Measurements from ENCODE around the gene SMYD3. TPM values are rescaled to one million over a fixed set of nuclear protein-coding genes. Genes with fewer than 3 reads are reported as not detected.

SMYD3 gene
- total RNA-seq, 1 experiment from 2014 or later, result 29.6 TPM

- Histone ChIP-seq H3K4me1 (replicated peaks; ENCODE audit: insufficient read depth) (no peaks in the 10 kb centered on the region), H3K9me2 (ENCODE audit: insufficient read depth) (no peaks in the 10 kb centered on the region), H2AFZ (no peak overlapping the region), H3K4me3 (no peak overlapping the region), H3F3A (ENCODE audit: insufficient read depth, low read depth) (no peaks in the 10 kb centered on the region), H3K27ac (no peak overlapping the region), H3K9me3 (ENCODE audit: insufficient read depth, low read depth) (no peaks in the 10 kb centered on the region), H3K36me3 (ENCODE audit: low read depth) (no peaks in the 10 kb centered on the region), H3K4me2 (no peak overlapping the region), H3K79me2 (ENCODE audit: low read depth) (no peaks in the 10 kb centered on the region), H3K27me3 (ENCODE audit: insufficient read depth, low read depth) (no peaks in the 10 kb centered on the region), H4K20me1 (ENCODE audit: insufficient read depth) (no peaks in the 10 kb centered on the region)
- intact Hi-C loops (cut with micrococcal nuclease; ENCODE audit: unreplicated experiment), result no loop called here
- TF ChIP-seq EZH2 (IDR thresholded peaks at IDR 0.05; ENCODE audit: low read depth) (no peak), CTCF (conservative IDR thresholded peaks at IDR 0.05) (no peak)
- no peak for DNase-seq
- BruUV-seq (replicated peaks), result no TSS peak
- CTCF ChIA-PET, result no interaction called here
- POLR2A ChIA-PET (ENCODE audit: unreplicated experiment), result no interaction called here
Measured at GRCh38 chr1:246037832-246038231, 469.2 kb downstream of the SMYD3 start.

DNA sequence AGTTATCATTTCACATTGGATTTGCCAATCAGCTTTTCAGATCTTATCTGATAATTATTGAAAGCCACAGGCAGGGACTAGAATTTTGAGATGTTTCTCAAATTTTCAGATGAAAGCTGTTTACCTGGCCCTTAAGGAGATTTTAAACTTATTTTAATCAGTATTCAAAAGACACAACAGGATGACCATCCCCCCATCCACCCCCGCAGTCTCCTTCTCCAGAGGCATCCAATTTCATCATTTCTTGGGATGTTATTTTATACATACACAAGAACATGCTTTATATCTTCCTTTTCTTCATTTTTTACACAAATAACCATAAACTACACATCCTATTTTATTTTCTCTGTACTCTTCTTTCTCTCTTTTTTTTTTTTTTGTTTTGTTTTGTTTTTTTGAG lies 470.9 kb downstream of the SMYD3 start:
- no peak for TF ChIP-seq EZH2 (IDR thresholded peaks at IDR 0.05; ENCODE audit: low read depth)
- no peak for TF ChIP-seq CTCF (conservative IDR thresholded peaks at IDR 0.05)
- Histone ChIP-seq H3K9me3 (ENCODE audit: insufficient read depth, low read depth) (no peaks in the 10 kb centered on the region), H3K9me2 (ENCODE audit: insufficient read depth) (no peaks in the 10 kb centered on the region), H2AFZ (no peak overlapping the region), H3K79me2 (ENCODE audit: low read depth) (no peaks in the 10 kb centered on the region), H3F3A (ENCODE audit: insufficient read depth, low read depth) (no peaks in the 10 kb centered on the region), H3K36me3 (ENCODE audit: low read depth) (no peaks in the 10 kb centered on the region), H3K4me1 (replicated peaks; ENCODE audit: insufficient read depth) (no peaks in the 10 kb centered on the region), H4K20me1 (ENCODE audit: insufficient read depth) (no peaks in the 10 kb centered on the region), H3K27me3 (ENCODE audit: insufficient read depth, low read depth) (no peaks in the 10 kb centered on the region), H3K4me3 (no peak overlapping the region), H3K27ac (no peak overlapping the region), H3K4me2 (no peak overlapping the region)
- ChIA-PET POLR2A (ENCODE audit: unreplicated experiment) (no interaction called here), CTCF (no interaction called here)
- no TSS peak for BruUV-seq (replicated peaks)
- intact Hi-C loops (cut with micrococcal nuclease; ENCODE audit: unreplicated experiment), result no loop called here
- DNase-seq, result no peak

DNA sequence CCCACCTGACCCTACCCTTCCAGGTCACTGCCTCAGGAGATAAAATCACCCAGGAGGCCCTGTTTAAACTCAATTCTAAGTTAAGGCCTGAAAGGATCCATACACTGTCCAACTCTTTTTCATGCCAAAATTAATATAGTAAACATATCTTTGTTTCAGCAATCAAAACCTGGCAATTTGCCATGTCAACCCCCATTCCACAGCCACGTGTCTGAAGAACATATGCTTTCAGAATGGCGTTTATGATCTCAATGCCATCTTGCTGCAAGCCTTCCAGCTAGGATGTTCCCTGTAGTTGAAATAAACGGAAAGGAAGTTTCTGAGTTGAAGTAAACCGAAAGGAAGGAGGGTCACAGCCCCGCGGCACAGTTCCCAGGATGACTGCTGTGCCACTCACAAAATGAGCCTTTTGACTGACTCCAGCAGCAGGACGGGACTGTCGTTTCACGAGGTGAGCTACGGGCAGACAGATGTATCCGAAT lies 472.0 kb downstream of the SMYD3 start:
- Histone ChIP-seq H3K4me2 (no peak overlapping the region), H3K4me1 (replicated peaks; ENCODE audit: insufficient read depth) (no peaks in the 10 kb centered on the region), H2AFZ (no peak overlapping the region), H3K27ac (no peak overlapping the region), H3K36me3 (ENCODE audit: low read depth) (no peaks in the 10 kb centered on the region), H3F3A (ENCODE audit: insufficient read depth, low read depth) (no peaks in the 10 kb centered on the region), H3K9me2 (ENCODE audit: insufficient read depth) (no peaks in the 10 kb centered on the region), H3K9me3 (ENCODE audit: insufficient read depth, low read depth) (no peaks in the 10 kb centered on the region), H3K27me3 (ENCODE audit: insufficient read depth, low read depth) (no peaks in the 10 kb centered on the region), H3K79me2 (ENCODE audit: low read depth) (no peaks in the 10 kb centered on the region), H3K4me3 (no peak overlapping the region), H4K20me1 (ENCODE audit: insufficient read depth) (no peaks in the 10 kb centered on the region)
- intact Hi-C loops (cut with micrococcal nuclease; ENCODE audit: unreplicated experiment), result no loop called here
- ChIA-PET CTCF (no interaction called here), POLR2A (ENCODE audit: unreplicated experiment) (no interaction called here)
- no peak for TF ChIP-seq CTCF (conservative IDR thresholded peaks at IDR 0.05)
- no peak for TF ChIP-seq EZH2 (IDR thresholded peaks at IDR 0.05; ENCODE audit: low read depth)
- no TSS peak for BruUV-seq (replicated peaks)
- DNase-seq, result no peak
